HepG2 (cell line): Measurements from ENCODE around the gene ADGRG1. TPM values are rescaled to one million over a fixed set of nuclear protein-coding genes. Genes with fewer than 3 reads are reported as not detected.

Experiments used
- HDAC1 ChIP-seq: sonication (generic); formaldehyde crosslinking; IDR thresholded peaks from 2 replicates; pipeline ENCODE4 v1.5.1; 2020; ENCODE audit warnings: mild to moderate bottlenecking, missing genetic modification reagents
- HMG20B ChIP-seq: conservative IDR thresholded peaks from 2 replicates; pipeline ENCODE4 v1.6.1; 2016; ENCODE audit warnings: missing genetic modification reagents, missing compliant biosample characterization
- HNRNPLL ChIP-seq: fragments of 200-400 bp; formaldehyde crosslinking; IDR thresholded peaks from 2 replicates; pipeline ENCODE4 v1.6.1; 2017; ENCODE audit warnings: mild to moderate bottlenecking, low read depth, low read length; ENCODE audit not compliant: poor library complexity, severe bottlenecking
- MED1 ChIP-seq: sonication (generic); formaldehyde crosslinking; IDR thresholded peaks from 2 replicates; pipeline ENCODE4 v1.4.0; 2020; ENCODE audit warnings: missing genetic modification reagents
- MTA1 ChIP-seq: sonication (generic); formaldehyde crosslinking; IDR thresholded peaks from 2 replicates; pipeline ENCODE4 v1.4.0; 2020; ENCODE audit warnings: missing genetic modification reagents, mild to moderate bottlenecking, borderline replicate concordance
- MXI1 ChIP-seq: IDR thresholded peaks from 3 replicates; pipeline ENCODE4 v1.6.1; 2012; ENCODE audit warnings: low read depth, low read length, inconsistent platforms, borderline replicate concordance
- NRL ChIP-seq: sonication (generic); formaldehyde crosslinking; IDR thresholded peaks from 2 replicates; pipeline ENCODE4 v1.5.0; 2020; ENCODE audit warnings: missing genetic modification reagents, mild to moderate bottlenecking, moderate library complexity, borderline replicate concordance
- POGZ ChIP-seq: sonication (generic); formaldehyde crosslinking; IDR thresholded peaks from 2 replicates; pipeline ENCODE4 v1.4.0; 2020; ENCODE audit warnings: mild to moderate bottlenecking, missing genetic modification reagents
- RFXANK ChIP-seq: IDR thresholded peaks from 2 replicates; pipeline ENCODE4 v1.6.1; 2016
- ZBTB42 ChIP-seq: sonication (generic); formaldehyde crosslinking; IDR thresholded peaks from 2 replicates; pipeline ENCODE4 v1.5.0; 2020; ENCODE audit warnings: mild to moderate bottlenecking, missing genetic modification reagents
- ZIK1 ChIP-seq: sonication (generic); formaldehyde crosslinking; IDR thresholded peaks from 2 replicates; pipeline ENCODE4 v1.5.0; 2020; ENCODE audit warnings: mild to moderate bottlenecking, low read depth, missing genetic modification reagents, borderline replicate concordance
- ZKSCAN8 ChIP-seq: IDR thresholded peaks from 2 replicates; pipeline ENCODE4 v1.6.1; 2016; ENCODE audit warnings: borderline replicate concordance, missing genetic modification reagents, missing compliant biosample characterization
- ZNF232 ChIP-seq: sonication (generic); formaldehyde crosslinking; IDR thresholded peaks from 2 replicates; pipeline ENCODE4 v1.4.0; 2020; ENCODE audit warnings: missing genetic modification reagents, borderline replicate concordance
- ZNF263 ChIP-seq: sonication (generic); formaldehyde crosslinking; IDR thresholded peaks from 2 replicates; pipeline ENCODE4 v1.4.0; 2020; ENCODE audit warnings: missing genetic modification reagents
- ZNF44 ChIP-seq: sonication (generic); formaldehyde crosslinking; IDR thresholded peaks from 2 replicates; pipeline ENCODE4 v1.5.1; 2020; ENCODE audit warnings: mild to moderate bottlenecking, missing genetic modification reagents
- ZNF552 ChIP-seq: sonication (generic); formaldehyde crosslinking; IDR thresholded peaks from 2 replicates; pipeline ENCODE4 v1.9.0; 2022; ENCODE audit warnings: missing genetic modification reagents, mild to moderate bottlenecking, borderline replicate concordance
- ZNF556 ChIP-seq: sonication (generic); formaldehyde crosslinking; IDR thresholded peaks from 2 replicates; pipeline ENCODE4 v1.4.0; 2020; ENCODE audit warnings: mild to moderate bottlenecking, missing genetic modification reagents, borderline replicate concordance
- ZNF629 ChIP-seq: sonication (generic); formaldehyde crosslinking; conservative IDR thresholded peaks from 2 replicates; pipeline ENCODE4 v1.5.0; 2020; ENCODE audit warnings: missing genetic modification reagents
- ZSCAN25 ChIP-seq: sonication (generic); formaldehyde crosslinking; IDR thresholded peaks from 2 replicates; pipeline ENCODE4 v1.8.0; 2022; ENCODE audit warnings: mild to moderate bottlenecking, missing genetic modification reagents
- polyA plus RNA-seq, 8 experiments: library from polyadenylated mRNA; depleted of rRNA in 3 of 8; stranded (reverse) in 7 of 8; unstranded in 1 of 8; fragments of >200 nt; fragmentation: Illumina TruSeq in 4 of 8; extraction: Trizol in 4 of 8; gene quantifications; 2 replicates each; pipeline versions ENCODE4 v1.2.1 to v1.2.3, GENCODE V29; 2011 to 2016; ENCODE audit warnings: low read depth in 4 of 8, missing spikeins in 1 of 8, mixed read lengths in 1 of 8; ENCODE audit not compliant: insufficient read depth in 1 of 8
- total RNA-seq, 5 experiments: library from RNA; depleted of rRNA; stranded (reverse); fragments of >200 nt; fragmentation: Illumina TruSeq; extraction: Trizol; gene quantifications; 2 replicates each; pipeline ENCODE4 v1.2.3, GENCODE V29; 2016; ENCODE audit warnings: low read depth in 1 of 5
- TF ChIP-seq, protein P1 (sequence below): IDR thresholded peaks from 2 replicates; pipeline ENCODE4 v1.6.1; 2016; ENCODE audit warnings: missing compliant biosample characterization, missing genetic modification reagents, borderline replicate concordance
- TF ChIP-seq, protein P2 (sequence below): sonication (generic); formaldehyde crosslinking; IDR thresholded peaks from 2 replicates; pipeline ENCODE4 v1.4.0; 2020; ENCODE audit warnings: missing genetic modification reagents
- TF ChIP-seq, protein P3 (sequence below): sonication (generic); formaldehyde crosslinking; IDR thresholded peaks from 2 replicates; pipeline ENCODE4; 2020; ENCODE audit warnings: missing genetic modification reagents, mild to moderate bottlenecking, borderline replicate concordance

The ADGRG1 gene
- total and polyA plus RNA-seq, 2 of the 13 experiments (the other 11 are each of a cell fraction or from before 2014, with no cell fraction given) = 2.7 to 5.9 TPM

DNA sequence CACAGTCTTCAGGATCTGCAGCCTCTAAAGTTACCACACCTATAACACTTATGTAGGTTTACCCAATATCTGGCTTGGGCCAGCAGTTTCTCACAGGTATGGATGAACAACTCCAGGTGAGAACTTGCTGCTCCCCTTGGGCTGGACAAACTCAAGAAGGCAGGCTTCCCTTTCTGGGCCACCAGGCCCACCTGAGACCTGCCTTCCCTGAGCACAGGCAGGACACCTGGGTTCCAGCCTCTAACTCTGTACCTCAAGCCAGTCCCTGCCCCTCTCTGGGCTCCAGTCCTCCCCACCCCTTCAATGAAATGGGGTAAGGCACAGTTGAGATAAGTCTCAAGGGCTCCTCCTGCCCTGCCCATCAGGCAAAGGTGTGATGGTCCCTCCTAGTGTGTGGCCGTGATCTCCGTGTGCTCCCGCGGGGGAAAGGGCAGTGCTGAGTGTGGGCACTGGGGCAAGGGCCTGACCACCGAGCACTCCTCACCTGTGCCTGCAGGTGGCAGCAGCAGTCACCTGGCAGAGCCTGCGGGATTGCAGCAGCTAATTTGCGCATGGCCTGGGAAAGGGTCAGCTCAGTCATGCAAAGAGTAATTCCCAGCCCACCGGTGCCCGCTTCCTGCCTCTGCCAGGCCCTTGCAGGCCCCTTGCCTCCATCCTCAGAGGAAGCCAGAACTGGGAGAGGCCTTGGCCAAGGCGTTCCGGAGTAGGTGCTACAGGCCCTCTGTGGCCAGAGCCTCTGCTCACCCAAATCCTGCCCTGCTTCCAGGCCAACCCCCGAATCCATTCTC is 28.2 kb upstream of the ADGRG1 start (continued):
- TF ChIP-seq ZNF552 (CRISPR knock-in tag) (no peak), NRL (CRISPR knock-in tag) (peak; percentile 99), ZSCAN25 (CRISPR knock-in tag) (peak; percentile 44; the same call in 1 of the 2 replicates), MED1 (CRISPR knock-in tag) (no peak), ZKSCAN8 (CRISPR knock-in tag) (no peak), HNRNPLL (peak; percentile 56), ZNF556 (no peak), MTA1 (peak; percentile 72; the same call in 1 of the 2 replicates), ZBTB42 (CRISPR knock-in tag) (no peak), POGZ (CRISPR knock-in tag) (0 out of 2 replicates have a peak, but pooled peaks have one; percentile 42), ZNF263 (CRISPR knock-in tag) (peak; percentile 60), HMG20B (CRISPR knock-in tag) (no peak), RFXANK (CRISPR knock-in tag) (no peak), ZNF44 (CRISPR knock-in tag) (no peak), ZIK1 (CRISPR knock-in tag) (0 out of 2 replicates have a peak, but pooled peaks have one; percentile 73), MXI1 (peak; percentile 54; the same call in 2 of the 3 replicates), HDAC1 (no peak), ZNF232 (CRISPR knock-in tag) (no peak; the same call in 1 of the 2 replicates), ZNF629 (no peak; the same call in 1 of the 2 replicates)
- TF ChIP-seq, protein P1, sequence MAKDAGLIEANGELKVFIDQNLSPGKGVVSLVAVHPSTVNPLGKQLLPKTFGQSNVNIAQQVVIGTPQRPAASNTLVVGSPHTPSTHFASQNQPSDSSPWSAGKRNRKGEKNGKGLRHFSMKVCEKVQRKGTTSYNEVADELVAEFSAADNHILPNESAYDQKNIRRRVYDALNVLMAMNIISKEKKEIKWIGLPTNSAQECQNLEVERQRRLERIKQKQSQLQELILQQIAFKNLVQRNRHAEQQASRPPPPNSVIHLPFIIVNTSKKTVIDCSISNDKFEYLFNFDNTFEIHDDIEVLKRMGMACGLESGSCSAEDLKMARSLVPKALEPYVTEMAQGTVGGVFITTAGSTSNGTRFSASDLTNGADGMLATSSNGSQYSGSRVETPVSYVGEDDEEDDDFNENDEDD (CRISPR knock-in tag) = peak; percentile 33; the same call in 1 of the 2 replicates
- TF ChIP-seq, protein P2, sequence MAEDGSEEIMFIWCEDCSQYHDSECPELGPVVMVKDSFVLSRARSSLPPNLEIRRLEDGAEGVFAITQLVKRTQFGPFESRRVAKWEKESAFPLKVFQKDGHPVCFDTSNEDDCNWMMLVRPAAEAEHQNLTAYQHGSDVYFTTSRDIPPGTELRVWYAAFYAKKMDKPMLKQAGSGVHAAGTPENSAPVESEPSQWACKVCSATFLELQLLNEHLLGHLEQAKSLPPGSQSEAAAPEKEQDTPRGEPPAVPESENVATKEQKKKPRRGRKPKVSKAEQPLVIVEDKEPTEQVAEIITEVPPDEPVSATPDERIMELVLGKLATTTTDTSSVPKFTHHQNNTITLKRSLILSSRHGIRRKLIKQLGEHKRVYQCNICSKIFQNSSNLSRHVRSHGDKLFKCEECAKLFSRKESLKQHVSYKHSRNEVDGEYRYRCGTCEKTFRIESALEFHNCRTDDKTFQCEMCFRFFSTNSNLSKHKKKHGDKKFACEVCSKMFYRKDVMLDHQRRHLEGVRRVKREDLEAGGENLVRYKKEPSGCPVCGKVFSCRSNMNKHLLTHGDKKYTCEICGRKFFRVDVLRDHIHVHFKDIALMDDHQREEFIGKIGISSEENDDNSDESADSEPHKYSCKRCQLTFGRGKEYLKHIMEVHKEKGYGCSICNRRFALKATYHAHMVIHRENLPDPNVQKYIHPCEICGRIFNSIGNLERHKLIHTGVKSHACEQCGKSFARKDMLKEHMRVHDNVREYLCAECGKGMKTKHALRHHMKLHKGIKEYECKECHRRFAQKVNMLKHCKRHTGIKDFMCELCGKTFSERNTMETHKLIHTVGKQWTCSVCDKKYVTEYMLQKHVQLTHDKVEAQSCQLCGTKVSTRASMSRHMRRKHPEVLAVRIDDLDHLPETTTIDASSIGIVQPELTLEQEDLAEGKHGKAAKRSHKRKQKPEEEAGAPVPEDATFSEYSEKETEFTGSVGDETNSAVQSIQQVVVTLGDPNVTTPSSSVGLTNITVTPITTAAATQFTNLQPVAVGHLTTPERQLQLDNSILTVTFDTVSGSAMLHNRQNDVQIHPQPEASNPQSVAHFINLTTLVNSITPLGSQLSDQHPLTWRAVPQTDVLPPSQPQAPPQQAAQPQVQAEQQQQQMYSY (CRISPR knock-in tag) = no peak
- TF ChIP-seq, protein P3, sequence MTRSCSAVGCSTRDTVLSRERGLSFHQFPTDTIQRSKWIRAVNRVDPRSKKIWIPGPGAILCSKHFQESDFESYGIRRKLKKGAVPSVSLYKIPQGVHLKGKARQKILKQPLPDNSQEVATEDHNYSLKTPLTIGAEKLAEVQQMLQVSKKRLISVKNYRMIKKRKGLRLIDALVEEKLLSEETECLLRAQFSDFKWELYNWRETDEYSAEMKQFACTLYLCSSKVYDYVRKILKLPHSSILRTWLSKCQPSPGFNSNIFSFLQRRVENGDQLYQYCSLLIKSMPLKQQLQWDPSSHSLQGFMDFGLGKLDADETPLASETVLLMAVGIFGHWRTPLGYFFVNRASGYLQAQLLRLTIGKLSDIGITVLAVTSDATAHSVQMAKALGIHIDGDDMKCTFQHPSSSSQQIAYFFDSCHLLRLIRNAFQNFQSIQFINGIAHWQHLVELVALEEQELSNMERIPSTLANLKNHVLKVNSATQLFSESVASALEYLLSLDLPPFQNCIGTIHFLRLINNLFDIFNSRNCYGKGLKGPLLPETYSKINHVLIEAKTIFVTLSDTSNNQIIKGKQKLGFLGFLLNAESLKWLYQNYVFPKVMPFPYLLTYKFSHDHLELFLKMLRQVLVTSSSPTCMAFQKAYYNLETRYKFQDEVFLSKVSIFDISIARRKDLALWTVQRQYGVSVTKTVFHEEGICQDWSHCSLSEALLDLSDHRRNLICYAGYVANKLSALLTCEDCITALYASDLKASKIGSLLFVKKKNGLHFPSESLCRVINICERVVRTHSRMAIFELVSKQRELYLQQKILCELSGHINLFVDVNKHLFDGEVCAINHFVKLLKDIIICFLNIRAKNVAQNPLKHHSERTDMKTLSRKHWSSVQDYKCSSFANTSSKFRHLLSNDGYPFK (CRISPR knock-in tag) = peak; percentile 41; the same call in 1 of the 2 replicates
